Measurements from ENCODE around the gene CASZ1.

DNA sequence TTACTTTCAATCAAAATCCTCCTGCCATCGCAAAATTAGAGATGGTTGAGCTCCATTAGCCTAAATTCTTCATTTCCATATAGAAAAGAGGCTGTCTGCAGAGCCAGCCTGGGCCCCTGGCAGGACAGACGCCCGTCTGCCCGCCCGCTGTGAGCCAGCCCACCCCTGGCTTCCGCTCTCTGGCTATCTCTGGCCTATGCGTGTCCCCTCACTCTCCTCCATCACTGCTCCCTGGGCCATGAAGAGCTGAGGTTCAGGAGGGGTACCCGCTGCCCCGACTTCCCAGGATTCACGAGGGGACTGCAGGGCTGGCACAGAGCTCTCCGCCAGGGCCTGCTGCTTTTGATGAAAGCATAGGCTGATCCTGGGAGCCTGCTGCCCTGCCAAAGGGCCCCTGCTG is 117.6 kb downstream of the CASZ1 start:
- TF ChIP-seq POLR2AphosphoS5 (IDR thresholded peaks at IDR 0.05) (no peak), POLR2A (IDR thresholded peaks at IDR 0.05) (no peak), CTCF (IDR thresholded peaks at IDR 0.05) (no peak)
